ENCODE data around the gene MISP.

The MISP gene

DNA sequence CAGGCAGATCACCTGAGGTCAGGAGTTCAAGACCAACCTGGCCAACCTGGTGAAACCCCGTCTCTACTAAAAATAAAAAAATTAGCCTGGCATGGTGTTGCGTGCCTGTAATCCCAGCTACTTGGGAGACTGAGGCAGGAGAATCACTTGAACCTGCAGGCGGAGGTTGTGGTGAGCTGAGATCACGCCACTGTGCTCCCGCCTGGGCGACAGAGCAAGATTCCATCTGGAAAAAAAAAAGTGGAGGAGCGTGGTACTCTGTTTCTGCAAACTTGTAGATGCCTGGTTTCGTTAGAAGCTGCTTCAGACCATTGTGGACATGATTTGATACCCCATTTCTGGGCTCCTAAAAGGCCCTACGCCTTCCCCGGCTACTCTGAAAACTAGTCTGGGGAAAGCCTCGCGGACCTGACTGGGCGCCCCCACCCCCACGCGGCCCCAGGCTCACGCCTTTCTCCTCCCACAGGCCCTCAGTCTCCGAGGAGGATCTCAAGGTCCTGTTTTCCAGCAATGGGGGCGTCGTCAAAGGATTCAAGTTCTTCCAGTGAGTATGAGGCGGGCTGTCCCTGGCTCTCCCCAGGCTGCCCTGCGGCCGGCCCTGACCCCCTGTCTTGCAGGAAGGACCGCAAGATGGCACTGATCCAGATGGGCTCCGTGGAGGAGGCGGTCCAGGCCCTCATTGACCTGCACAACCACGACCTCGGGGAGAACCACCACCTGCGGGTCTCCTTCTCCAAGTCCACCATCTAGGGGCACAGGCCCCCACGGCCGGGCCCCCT lies 59.4 kb downstream of the MISP start:
- no peak overlapping the region for H3K4me2 ChIP-seq (ENCODE audit: low read length)
- H3K9me2 ChIP-seq (ENCODE audit: low read depth, low read length): no peaks in the 10 kb centered on the region
- no peaks in the 10 kb centered on the region for H4K20me1 ChIP-seq (ENCODE audit: insufficient read depth, low read length)
- no peak overlapping the region for H3K4me3 ChIP-seq (ENCODE audit: low read depth, low read length, poor library complexity, severe bottlenecking)
- no peaks in the 10 kb centered on the region for H3K79me2 ChIP-seq (ENCODE audit: insufficient read depth, low read length)
- H3K36me3 ChIP-seq (ENCODE audit: insufficient read depth, low read length): peaks cover 81% of the 10 kb centered on the region
- H3K9ac ChIP-seq (ENCODE audit: low read length): no peak overlapping the region
- H3K27ac ChIP-seq (ENCODE audit: low read depth, low read length, poor library complexity, severe bottlenecking): no peak overlapping the region
- H3K27me3 ChIP-seq (ENCODE audit: insufficient read depth, low read length): no peaks in the 10 kb centered on the region
- H3K4me1 ChIP-seq (ENCODE audit: insufficient read depth, low read length, severe bottlenecking): no peaks in the 10 kb centered on the region
- TF ChIP-seq EZH2 (IDR thresholded peaks at IDR 0.05; ENCODE audit: borderline replicate concordance, low read length): no peak
- TF ChIP-seq, protein P1, sequence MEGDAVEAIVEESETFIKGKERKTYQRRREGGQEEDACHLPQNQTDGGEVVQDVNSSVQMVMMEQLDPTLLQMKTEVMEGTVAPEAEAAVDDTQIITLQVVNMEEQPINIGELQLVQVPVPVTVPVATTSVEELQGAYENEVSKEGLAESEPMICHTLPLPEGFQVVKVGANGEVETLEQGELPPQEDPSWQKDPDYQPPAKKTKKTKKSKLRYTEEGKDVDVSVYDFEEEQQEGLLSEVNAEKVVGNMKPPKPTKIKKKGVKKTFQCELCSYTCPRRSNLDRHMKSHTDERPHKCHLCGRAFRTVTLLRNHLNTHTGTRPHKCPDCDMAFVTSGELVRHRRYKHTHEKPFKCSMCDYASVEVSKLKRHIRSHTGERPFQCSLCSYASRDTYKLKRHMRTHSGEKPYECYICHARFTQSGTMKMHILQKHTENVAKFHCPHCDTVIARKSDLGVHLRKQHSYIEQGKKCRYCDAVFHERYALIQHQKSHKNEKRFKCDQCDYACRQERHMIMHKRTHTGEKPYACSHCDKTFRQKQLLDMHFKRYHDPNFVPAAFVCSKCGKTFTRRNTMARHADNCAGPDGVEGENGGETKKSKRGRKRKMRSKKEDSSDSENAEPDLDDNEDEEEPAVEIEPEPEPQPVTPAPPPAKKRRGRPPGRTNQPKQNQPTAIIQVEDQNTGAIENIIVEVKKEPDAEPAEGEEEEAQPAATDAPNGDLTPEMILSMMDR (IDR thresholded peaks at IDR 0.05; ENCODE audit: low read length): no peak
- no peaks in the 10 kb centered on the region for H3K9me3 ChIP-seq (ENCODE audit: low read length)
- peaks cover 3% of the 10 kb centered on the region; the same call in 1 of the 2 replicates for H3F3A ChIP-seq (ENCODE audit: insufficient read depth, low read length)
- no peak overlapping the region for H2AFZ ChIP-seq (ENCODE audit: low read length)

DNA sequence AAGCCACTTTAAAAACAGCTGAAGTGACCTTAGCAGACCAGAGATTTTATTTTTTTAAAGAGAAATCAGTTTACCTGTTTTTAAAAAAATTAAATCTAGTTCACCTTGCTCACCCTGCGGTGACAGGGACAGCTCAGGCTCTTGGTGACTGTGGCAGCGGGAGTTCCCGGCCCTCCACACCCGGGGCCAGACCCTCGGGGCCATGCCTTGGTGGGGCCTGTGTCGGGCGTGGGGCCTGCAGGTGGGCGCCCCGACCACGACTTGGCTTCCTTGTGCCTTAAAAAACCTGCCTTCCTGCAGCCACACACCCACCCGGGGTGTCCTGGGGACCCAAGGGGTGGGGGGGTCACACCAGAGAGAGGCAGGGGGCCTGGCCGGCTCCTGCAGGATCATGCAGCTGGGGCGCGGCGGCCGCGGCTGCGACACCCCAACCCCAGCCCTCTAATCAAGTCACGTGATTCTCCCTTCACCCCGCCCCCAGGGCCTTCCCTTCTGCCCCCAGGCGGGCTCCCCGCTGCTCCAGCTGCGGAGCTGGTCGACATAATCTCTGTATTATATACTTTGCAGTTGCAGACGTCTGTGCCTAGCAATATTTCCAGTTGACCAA lies 60.1 kb downstream of the MISP start:
- Histone ChIP-seq H3K27ac (ENCODE audit: low read depth, low read length, poor library complexity, severe bottlenecking) (no peak overlapping the region), H3K36me3 (ENCODE audit: insufficient read depth, low read length) (peaks cover 74% of the 10 kb centered on the region), H3K9ac (ENCODE audit: low read length) (no peak overlapping the region), H3K79me2 (ENCODE audit: insufficient read depth, low read length) (no peaks in the 10 kb centered on the region), H3K9me2 (ENCODE audit: low read depth, low read length) (no peaks in the 10 kb centered on the region), H4K20me1 (ENCODE audit: insufficient read depth, low read length) (no peaks in the 10 kb centered on the region), H2AFZ (ENCODE audit: low read length) (no peak overlapping the region), H3K27me3 (ENCODE audit: insufficient read depth, low read length) (no peaks in the 10 kb centered on the region), H3F3A (ENCODE audit: insufficient read depth, low read length) (peaks cover 3% of the 10 kb centered on the region; the same call in 1 of the 2 replicates), H3K9me3 (ENCODE audit: low read length) (no peaks in the 10 kb centered on the region), H3K4me1 (ENCODE audit: insufficient read depth, low read length, severe bottlenecking) (no peaks in the 10 kb centered on the region), H3K4me3 (ENCODE audit: low read depth, low read length, poor library complexity, severe bottlenecking) (no peak overlapping the region), H3K4me2 (ENCODE audit: low read length) (no peak overlapping the region)
- TF ChIP-seq, protein P1 (IDR thresholded peaks at IDR 0.05; ENCODE audit: low read length): no peak
- TF ChIP-seq EZH2 (IDR thresholded peaks at IDR 0.05; ENCODE audit: borderline replicate concordance, low read length): no peak

DNA sequence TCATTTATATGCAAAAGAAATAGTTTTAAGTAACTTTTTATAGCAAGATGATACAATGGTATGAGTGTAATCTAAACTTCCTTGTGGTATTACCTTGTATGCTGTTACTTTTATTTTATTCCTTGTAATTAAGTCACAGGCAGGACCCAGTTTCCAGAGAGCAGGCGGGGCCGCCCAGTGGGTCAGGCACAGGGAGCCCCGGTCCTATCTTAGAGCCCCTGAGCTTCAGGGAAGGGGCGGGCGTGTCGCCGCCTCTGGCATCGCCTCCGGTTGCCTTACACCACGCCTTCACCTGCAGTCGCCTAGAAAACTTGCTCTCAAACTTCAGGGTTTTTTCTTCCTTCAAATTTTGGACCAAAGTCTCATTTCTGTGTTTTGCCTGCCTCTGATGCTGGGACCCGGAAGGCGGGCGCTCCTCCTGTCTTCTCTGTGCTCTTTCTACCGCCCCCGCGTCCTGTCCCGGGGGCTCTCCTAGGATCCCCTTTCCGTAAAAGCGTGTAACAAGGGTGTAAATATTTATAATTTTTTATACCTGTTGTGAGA lies 60.7 kb downstream of the MISP start:
- TF ChIP-seq EZH2 (IDR thresholded peaks at IDR 0.05; ENCODE audit: borderline replicate concordance, low read length): no peak
- TF ChIP-seq, protein P1 (IDR thresholded peaks at IDR 0.05; ENCODE audit: low read length): no peak
- no peak overlapping the region for H3K27ac ChIP-seq (ENCODE audit: low read depth, low read length, poor library complexity, severe bottlenecking)
- H3F3A ChIP-seq (ENCODE audit: insufficient read depth, low read length): peaks cover 3% of the 10 kb centered on the region; the same call in 1 of the 2 replicates
- H3K4me3 ChIP-seq (ENCODE audit: low read depth, low read length, poor library complexity, severe bottlenecking): no peak overlapping the region
- no peaks in the 10 kb centered on the region for H3K9me3 ChIP-seq (ENCODE audit: low read length)
- H3K4me2 ChIP-seq (ENCODE audit: low read length): no peak overlapping the region
- H3K4me1 ChIP-seq (ENCODE audit: insufficient read depth, low read length, severe bottlenecking): no peaks in the 10 kb centered on the region
- H4K20me1 ChIP-seq (ENCODE audit: insufficient read depth, low read length): no peaks in the 10 kb centered on the region
- H2AFZ ChIP-seq (ENCODE audit: low read length): no peak overlapping the region
- H3K36me3 ChIP-seq (ENCODE audit: insufficient read depth, low read length): peaks cover 68% of the 10 kb centered on the region
- H3K27me3 ChIP-seq (ENCODE audit: insufficient read depth, low read length): no peaks in the 10 kb centered on the region
- H3K9ac ChIP-seq (ENCODE audit: low read length): no peak overlapping the region
- no peaks in the 10 kb centered on the region for H3K79me2 ChIP-seq (ENCODE audit: insufficient read depth, low read length)
- H3K9me2 ChIP-seq (ENCODE audit: low read depth, low read length): no peaks in the 10 kb centered on the region

Data from OCI-LY1 (cell line).